GM19023 (cell line): ENCODE measurements around the gene JCHAIN.
"Not testable (repeated sequence)": the region's sequence is repeated elsewhere in the genome, so short reads cannot be mapped to it uniquely, and the experiment has no call there.

Experiments
- ATAC-seq: cut with Tn5 transposase; IDR thresholded peaks from one replicate; pipeline ENCODE4 v1.9.1; 2021; ENCODE audit warnings: mild to moderate bottlenecking, moderate library complexity; ENCODE audit not compliant: unreplicated experiment

Gene JCHAIN

GRCh38 chr4:70688795-70689231 lies 22.5 kb upstream of the JCHAIN start:
- peak; percentile 3 for ATAC-seq

GRCh38 chr4:70687821-70688794 lies 21.8 kb upstream of the JCHAIN start, which contains the start of gene UTP3:
Gene UTP3 (plus strand): TSS chr4:70688532. CDS start chr4:70688678, 146 bp downstream.
- ATAC-seq: peak; percentile 94

- ATAC-seq: no peak
Observed at GRCh38 chr4:70687392-70687791, 21.1 kb upstream of the JCHAIN start.

- not testable (repeated sequence) for ATAC-seq
Observed at GRCh38 chr4:70682142-70682541, 15.8 kb upstream of the JCHAIN start.

GRCh38 chr4:70681704-70682103 lies 15.4 kb upstream of the JCHAIN start:
- ATAC-seq: no peak

- no peak for ATAC-seq
Observed at GRCh38 chr4:70680934-70681333, 14.6 kb upstream of the JCHAIN start.

- peak; percentile 75 for ATAC-seq
Observed at GRCh38 chr4:70678383-70678999, 12.2 kb upstream of the JCHAIN start.

GRCh38 chr4:70676554-70677090 lies 10.3 kb upstream of the JCHAIN start:
- ATAC-seq: no peak

- ATAC-seq: no peak
Observed at GRCh38 chr4:70674731-70675130, 8.4 kb upstream of the JCHAIN start.

- no peak for ATAC-seq
Observed at GRCh38 chr4:70674191-70674590, 7.9 kb upstream of the JCHAIN start.

- no peak for ATAC-seq
Observed at GRCh38 chr4:70671091-70671490, 4.8 kb upstream of the JCHAIN start.

GRCh38 chr4:70670332-70671014 lies 4.2 kb upstream of the JCHAIN start:
- no peak for ATAC-seq

- no peak for ATAC-seq
Observed at GRCh38 chr4:70667740-70668535, 1.6 kb upstream of the JCHAIN start.

- ATAC-seq: peak; percentile 59
Observed at GRCh38 chr4:70661309-70661922, 4.9 kb downstream of the JCHAIN start.

GRCh38 chr4:70660106-70660505 lies 6.2 kb downstream of the JCHAIN start:
- ATAC-seq: no peak

- ATAC-seq: no peak
Observed at GRCh38 chr4:70658418-70658817, 7.9 kb downstream of the JCHAIN start.

- ATAC-seq: no peak
Observed at GRCh38 chr4:70657326-70657725, 9.0 kb downstream of the JCHAIN start.

GRCh38 chr4:70654605-70655011 lies 11.7 kb downstream of the JCHAIN start:
- no peak for ATAC-seq

- no peak for ATAC-seq
Observed at GRCh38 chr4:70651864-70652506, 14.3 kb downstream of the JCHAIN start.
